Fibroblast of the conjunctiva (primary cell): ENCODE results near the gene FTO.
A peak's percentile ranks its signal among the peaks of the same experiment; 100 is the strongest.

Experiments used
- DNase-seq: peaks from one replicate; pipeline ENCODE4 v3.0.0-alpha.2; 2010; ENCODE audit warnings: low read depth

FTO gene

GRCh38 chr16:53784291-53784690, 80.3 kb downstream of the FTO start:
- no peak for DNase-seq

DNA sequence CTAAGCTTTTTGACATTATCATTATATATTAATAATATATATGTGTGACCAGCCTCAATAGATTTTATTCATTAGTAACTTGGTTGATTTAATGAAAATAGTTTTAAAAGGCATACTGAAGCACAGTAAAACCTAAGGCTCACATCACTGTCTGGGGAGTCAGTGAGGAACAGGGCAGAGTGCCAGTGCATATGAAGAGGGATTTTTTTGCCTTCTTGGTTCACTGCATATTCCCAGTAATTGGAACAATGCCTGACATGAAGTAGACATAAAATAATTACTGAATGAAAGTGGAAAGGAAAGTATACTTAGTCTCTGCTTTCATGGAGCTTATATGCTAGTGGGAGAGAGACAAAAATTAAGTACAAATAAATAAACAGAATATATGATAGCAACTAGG, 81.1 kb downstream of the FTO start:
- DNase-seq: no peak

- no peak for DNase-seq
These were observed 82.0 kb downstream of the FTO start for GRCh38 chr16:53785916-53786315.

DNA sequence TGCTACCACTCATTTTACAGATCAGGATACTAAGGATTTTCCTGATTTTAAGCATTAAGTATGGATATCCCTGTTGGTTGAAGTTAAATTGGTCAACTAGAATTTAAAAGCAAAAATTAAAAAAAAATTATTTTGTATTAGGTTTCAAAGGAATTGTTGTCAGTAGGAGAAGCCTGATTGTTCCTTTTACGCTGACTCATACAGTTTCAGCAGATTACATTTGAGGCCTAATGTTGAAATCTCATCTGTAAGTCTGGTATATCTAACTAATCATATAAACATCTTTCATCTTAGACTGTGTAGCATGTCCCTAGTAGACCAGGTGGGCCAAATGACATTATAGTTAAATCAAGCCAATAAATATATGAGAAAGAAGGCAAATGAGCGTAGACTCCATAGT, 83.5 kb downstream of the FTO start:
- no peak for DNase-seq

GRCh38 chr16:53789137-53789536, 85.2 kb downstream of the FTO start:
- peak; percentile 43 for DNase-seq

DNA sequence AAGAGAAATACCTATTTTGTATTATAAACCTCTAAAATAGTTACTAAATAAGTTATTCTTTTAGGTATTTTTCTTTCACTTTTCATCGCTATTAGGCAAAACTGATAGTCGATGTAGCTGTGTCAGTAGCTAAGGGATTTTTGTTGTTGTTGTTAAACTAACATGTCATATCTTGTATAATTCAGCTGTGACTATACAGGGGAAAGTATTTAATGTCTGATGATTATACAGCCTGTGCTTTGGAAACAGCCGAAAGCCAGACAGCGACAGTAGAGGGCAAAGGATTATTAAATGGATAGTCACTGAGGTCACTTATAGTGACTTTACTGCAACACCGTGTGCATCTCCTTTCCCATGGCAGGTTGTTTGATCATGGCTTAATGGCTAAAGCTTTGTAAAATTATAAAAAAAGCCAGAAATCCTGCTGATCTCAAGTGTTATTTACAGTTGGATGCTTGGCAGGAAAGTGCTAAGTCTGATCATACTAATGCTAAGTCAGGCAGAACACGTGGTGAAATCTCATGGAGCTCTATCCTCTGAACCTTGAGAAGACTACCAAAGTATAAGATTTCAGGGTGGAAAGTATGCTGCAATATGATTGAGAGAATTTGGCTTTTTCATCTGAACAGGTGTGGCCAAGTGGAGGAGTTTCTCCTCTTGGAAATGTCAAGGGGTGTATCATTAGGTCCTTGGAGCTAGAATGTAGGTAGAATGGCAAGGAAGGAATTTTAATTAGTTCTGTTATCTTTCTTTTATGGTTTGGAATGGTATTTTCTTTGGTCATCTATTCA, 88.4 kb downstream of the FTO start:
- no peak for DNase-seq

- DNase-seq: no peak
These were observed 99.5 kb downstream of the FTO start for GRCh38 chr16:53803451-53803850.

DNA sequence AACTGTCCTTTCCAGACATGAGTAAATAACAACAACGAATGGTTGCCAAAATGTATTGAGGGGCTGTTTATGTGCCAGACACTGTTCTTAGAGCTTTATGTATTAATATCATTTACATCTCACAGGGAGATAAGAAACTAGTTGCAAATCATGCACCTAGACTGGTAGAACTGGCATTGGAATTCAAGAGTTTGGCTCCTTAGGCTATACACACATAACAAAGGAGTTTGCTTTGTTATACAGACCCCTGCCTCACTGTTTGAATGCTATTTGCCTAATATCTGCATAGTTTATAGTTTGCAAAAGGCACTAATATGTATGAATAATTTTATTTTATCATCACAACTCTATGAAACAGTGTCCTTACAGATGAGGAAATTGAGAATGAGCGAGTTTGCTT, 100.0 kb downstream of the FTO start:
- no peak for DNase-seq

GRCh38 chr16:53804467-53804866, 100.5 kb downstream of the FTO start:
- DNase-seq: no peak

DNA sequence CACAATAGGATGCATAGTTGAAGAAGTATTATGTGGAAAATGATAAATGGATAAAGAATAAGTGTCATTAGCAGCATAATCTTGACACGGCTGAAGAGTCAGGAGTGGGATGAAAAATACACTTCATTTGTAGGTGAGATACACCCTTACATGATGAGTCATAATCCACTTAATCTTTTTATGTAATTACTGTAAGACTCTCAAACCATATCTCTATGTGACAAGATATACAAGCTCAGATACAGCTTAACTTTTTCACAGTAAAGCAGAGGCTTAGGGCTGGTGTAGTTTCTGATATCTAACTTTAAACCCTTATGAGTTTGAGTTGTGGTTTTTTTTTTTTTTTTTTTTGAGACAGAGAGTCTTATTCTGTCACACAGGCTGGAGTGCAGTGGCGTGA, 101.2 kb downstream of the FTO start:
- DNase-seq: no peak

GRCh38 chr16:53805752-53806151, 101.8 kb downstream of the FTO start:
- DNase-seq: no peak

DNA sequence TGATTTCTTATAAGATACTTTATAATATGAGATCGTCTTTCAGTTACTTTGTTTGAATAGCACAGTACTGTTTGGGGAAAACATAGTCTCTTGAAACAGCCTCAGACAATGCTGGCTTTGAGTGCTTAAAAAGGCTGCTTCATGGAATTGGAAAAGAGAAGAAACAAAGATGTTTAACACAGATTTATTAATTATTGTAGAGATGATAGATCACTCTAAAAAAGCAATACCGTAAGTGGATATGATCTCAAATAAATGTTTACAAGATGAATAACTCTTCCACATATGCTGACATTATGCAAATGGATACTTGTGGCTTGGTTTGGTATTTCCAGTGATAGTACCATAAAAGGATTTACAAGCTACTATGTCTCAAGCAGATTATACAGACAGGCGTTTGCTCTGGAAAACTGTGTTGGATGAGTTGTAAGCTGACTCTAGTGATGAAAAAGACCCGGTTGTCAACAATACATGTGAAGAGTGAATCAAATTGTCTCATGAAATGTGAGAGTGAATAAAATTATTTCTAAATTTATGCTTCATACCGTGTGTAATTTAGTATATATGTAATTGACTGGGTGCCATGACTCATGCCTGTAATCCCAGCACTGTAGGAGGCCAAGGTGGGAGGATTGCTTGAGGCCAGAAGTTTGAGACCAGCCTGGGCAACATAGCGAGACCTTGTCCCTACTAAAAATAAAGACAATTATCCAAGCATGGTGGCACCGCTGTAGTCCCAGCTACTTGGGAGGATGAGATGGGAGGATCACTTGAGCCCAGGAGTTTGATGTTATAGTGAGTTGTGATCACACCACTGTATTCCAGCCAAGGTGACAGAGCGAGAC, 105.4 kb downstream of the FTO start:
- peak; percentile 56 for DNase-seq

DNA sequence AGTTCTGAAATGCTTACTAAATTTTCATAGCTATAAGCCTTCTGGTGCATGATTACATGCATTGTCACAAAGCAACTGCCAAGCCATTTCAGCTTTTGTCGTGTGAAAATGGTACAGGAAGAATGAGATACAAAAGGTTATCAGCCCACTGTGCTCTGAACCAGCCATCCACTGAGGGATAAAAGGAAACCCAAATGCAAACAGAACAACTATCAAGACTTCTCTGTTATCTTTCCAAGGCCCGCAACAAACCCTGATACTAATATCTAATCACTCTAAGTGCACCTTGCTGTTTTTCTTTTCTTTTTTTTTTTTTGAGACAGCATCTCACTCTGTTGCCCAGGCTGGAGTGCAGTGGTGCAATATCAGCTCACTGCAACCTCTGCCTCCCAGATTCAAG, 109.0 kb downstream of the FTO start:
- no peak for DNase-seq

DNA sequence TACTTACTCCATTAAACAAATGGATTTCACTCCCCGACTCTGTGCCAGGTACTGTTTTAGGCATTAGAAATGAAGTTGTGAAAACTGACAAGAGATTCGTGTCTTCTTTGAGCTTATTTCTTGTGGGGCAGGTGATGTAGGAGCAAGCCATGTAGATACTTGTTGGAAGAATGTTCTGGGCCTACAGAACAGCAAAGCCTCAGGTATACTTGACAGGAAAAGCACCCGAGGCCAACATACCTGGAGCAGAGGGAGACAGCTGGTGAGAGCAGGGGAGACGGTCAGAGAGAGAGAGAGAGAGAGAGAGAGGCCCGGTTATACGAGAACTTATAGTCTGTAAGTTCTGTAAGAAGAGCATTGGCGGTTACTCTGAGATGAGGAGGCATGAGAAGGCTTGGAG, 110.8 kb downstream of the FTO start:
- DNase-seq: no peak

- no peak for DNase-seq
These were observed 112.4 kb downstream of the FTO start for GRCh38 chr16:53816211-53816836.

DNA sequence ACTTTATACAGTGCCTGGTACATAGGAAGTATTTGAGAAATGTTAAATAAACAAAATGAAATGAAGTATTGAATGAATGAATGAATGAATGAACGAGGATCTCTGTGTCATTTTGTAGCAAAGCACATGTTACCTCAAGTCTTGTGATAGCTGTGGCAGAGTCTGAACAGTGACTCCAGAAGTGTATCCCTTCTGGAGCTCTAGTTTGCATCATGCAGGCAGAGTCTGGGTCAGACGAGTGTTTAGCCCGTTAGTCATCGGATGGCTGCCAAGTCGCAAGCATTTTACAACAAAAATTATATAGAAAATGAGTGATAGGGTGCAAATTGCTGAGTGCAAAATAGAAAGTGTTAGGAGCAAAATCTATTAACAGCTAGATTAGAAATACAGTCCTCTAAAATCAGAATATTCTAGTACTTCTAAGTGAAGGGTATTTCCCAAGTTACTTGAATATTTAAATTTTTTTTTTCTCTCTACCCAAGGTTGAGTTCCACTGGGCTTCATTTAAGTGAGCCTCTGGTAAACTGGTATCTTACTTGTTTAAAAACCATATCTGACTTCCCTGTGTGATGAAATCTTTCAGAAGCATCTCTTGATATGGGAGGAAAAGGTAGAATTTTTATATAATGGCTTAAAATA, 113.3 kb downstream of the FTO start:
- DNase-seq: peak; percentile 91

DNA sequence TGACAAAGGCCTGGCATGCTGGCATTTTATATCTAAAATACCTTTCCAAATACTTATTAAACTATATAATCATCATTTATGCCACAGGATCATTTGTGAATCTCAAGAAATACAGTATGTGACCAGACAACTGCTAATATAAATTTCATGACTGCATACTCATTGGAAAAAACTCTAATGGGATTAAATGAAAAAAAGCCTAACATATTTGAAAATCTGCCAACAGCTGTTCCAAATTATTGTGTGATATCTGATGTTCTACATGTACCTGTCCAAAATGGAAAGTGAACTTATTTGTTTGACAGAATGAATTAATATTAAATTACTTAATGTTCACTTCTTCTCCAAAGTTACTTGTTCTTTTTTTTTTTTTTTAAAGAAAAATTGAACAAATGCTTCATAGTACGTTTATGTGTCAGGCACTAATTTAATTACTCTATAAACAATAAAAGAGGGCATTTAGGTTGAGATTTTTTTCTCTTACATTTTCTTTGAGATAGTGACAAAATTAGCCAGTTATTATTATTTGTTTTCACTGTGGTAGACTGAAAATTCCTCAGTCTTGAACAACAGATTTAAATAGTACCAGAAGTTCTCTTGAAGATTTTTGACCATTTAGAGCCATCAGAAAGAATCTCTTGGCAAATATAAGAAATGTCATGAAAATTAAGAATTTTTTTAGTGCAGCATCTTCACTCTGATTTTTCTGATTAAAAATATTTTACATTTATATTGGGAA, 114.0 kb downstream of the FTO start:
- no peak for DNase-seq

DNA sequence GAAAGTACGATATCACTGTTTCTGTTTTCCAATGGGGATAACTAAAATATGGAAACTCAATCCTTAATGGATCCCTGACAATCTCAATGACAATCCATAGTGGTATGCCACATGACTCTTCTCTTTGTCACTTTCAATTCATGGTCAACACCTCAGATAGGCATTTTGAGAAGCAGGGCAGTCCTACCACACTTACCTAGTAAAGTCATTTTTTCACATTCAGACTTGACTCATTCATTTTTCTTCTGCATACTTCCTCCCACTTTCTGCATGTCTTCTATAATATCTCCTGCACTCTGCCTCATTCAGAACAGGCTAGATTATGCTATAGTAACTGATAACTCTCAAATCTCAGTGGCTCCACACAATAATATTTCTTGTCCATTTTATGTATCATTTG, 117.5 kb downstream of the FTO start:
- no peak for DNase-seq

- peak; percentile 41 for DNase-seq
These were observed 118.1 kb downstream of the FTO start for GRCh38 chr16:53821957-53822625.

- no peak for DNase-seq
These were observed 119.1 kb downstream of the FTO start for GRCh38 chr16:53822936-53823529.

DNA sequence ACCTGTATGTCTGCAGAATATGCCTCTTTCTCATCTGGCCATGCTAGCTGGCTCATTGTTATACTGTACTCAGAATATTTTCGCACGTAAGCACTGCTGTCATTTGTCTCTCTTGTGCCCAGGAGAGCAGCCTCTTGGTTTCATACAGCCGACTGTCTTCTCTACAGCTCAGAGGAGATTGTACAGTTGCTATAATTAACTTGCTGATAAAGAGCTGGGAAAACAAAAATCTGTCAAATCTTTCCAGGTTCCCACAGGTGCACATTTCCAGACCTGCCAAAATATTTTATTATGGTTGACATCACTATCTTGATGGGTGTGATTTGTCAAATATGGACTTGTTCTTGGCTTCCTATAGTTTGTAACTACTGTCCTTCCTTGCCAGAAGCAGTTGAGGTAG, 122.7 kb downstream of the FTO start:
- DNase-seq: no peak
